H1 (cell line): ENCODE results near the gene BABAM2.

Experiments used
- CREB1 ChIP-seq: IDR thresholded peaks from 2 replicates; pipeline ENCODE4 v1.6.1; 2012; ENCODE audit warnings: inconsistent platforms
- EP300 ChIP-seq, 2 experiments: IDR thresholded peaks; 1 replicate in 1 of 2; 2 replicates in 1 of 2; pipeline ENCODE4 v1.6.1; 2011 to 2012; ENCODE audit warnings: low read depth in 2 of 2, low read length in 2 of 2, mild to moderate bottlenecking in 2 of 2, borderline replicate concordance in 1 of 2, inconsistent platforms in 1 of 2, moderate library complexity in 1 of 2
- MAFK ChIP-seq: IDR thresholded peaks from 2 replicates; pipeline ENCODE4 v1.6.1; 2012; ENCODE audit warnings: low read depth, mild to moderate bottlenecking, improper control_type of control experiment, low read length
- POLR2A ChIP-seq, 2 experiments: IDR thresholded peaks; 1 replicate in 1 of 2; 2 replicates in 1 of 2; pipeline ENCODE4 v1.6.1; 2011; ENCODE audit warnings: low read depth in 2 of 2, low read length in 2 of 2, mild to moderate bottlenecking in 2 of 2; ENCODE audit errors: control extremely low read depth in 1 of 2
- TAF1 ChIP-seq: IDR thresholded peaks from 2 replicates; pipeline ENCODE4 v1.6.1; 2011; ENCODE audit warnings: mild to moderate bottlenecking, low read depth, low read length
- TAF7 ChIP-seq: optimal IDR thresholded peaks from 2 replicates; pipeline ENCODE3; 2011; ENCODE audit warnings: low read depth, mild to moderate bottlenecking, inconsistent platforms, low read length, moderate library complexity, borderline replicate concordance
- TCF12 ChIP-seq: IDR thresholded peaks from 2 replicates; pipeline ENCODE4 v1.6.1; 2011; ENCODE audit warnings: low read depth, mild to moderate bottlenecking, low read length
- USF2 ChIP-seq: IDR thresholded peaks from 2 replicates; pipeline ENCODE4 v1.6.1; 2011; ENCODE audit warnings: low read length, improper control_type of control experiment
- TF ChIP-seq, protein P1 (sequence below): IDR thresholded peaks from 2 replicates; pipeline ENCODE4 v1.6.1; 2012; ENCODE audit warnings: inconsistent platforms
- TF ChIP-seq, protein P2 (sequence below), 3 experiments: IDR thresholded peaks; 1 replicate in 2 of 3; 2 replicates in 1 of 3; pipeline versions ENCODE4 v1.5.1 to v1.6.1; 2011; ENCODE audit warnings: low read length in 3 of 3, mild to moderate bottlenecking in 3 of 3, inconsistent platforms in 2 of 3, low read depth in 1 of 3, moderate library complexity in 1 of 3; ENCODE audit not compliant: insufficient read depth in 1 of 3; ENCODE audit errors: control extremely low read depth in 1 of 3
- TF ChIP-seq, protein P3 (sequence below): IDR thresholded peaks from 2 replicates; pipeline ENCODE4 v1.6.1; 2011; ENCODE audit warnings: low read depth, mild to moderate bottlenecking, low read length; ENCODE audit not compliant: insufficient read depth

DNA sequence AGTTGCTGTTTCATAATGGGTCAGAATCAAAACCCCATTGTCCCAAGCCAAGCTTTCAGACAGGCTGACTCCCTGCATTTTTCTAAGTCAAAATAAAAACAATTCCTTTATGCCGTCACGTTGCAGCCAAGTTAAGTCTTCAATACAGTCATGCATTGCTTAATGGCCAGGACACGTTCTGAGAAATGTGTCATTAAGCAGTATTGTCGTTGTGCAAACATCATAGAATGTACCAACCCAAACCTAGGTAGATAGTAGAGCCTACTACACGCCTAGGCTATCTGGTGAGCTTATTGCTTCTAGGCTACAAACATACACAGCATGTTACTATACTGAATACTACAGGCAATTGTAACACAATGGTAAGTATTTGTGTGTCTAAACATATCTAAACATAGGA lies 341.8 kb downstream of the BABAM2 start:
- TF ChIP-seq, protein P1, sequence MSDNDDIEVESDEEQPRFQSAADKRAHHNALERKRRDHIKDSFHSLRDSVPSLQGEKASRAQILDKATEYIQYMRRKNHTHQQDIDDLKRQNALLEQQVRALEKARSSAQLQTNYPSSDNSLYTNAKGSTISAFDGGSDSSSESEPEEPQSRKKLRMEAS = no peak
- TF ChIP-seq, protein P2, sequence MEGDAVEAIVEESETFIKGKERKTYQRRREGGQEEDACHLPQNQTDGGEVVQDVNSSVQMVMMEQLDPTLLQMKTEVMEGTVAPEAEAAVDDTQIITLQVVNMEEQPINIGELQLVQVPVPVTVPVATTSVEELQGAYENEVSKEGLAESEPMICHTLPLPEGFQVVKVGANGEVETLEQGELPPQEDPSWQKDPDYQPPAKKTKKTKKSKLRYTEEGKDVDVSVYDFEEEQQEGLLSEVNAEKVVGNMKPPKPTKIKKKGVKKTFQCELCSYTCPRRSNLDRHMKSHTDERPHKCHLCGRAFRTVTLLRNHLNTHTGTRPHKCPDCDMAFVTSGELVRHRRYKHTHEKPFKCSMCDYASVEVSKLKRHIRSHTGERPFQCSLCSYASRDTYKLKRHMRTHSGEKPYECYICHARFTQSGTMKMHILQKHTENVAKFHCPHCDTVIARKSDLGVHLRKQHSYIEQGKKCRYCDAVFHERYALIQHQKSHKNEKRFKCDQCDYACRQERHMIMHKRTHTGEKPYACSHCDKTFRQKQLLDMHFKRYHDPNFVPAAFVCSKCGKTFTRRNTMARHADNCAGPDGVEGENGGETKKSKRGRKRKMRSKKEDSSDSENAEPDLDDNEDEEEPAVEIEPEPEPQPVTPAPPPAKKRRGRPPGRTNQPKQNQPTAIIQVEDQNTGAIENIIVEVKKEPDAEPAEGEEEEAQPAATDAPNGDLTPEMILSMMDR (IDR thresholded peaks at IDR 0.05; ENCODE audit: control extremely low read depth in 1 of 3, insufficient read depth in 1 of 3, low read depth in 1 of 3, low read length in 3 of 3) = no peak
- TF ChIP-seq EP300 (IDR thresholded peaks at IDR 0.05; ENCODE audit: borderline replicate concordance in 1 of 2, low read depth in 2 of 2, low read length in 2 of 2) (no peak), TAF1 (no peak), TCF12 (no peak), CREB1 (no peak), POLR2A (IDR thresholded peaks at IDR 0.05; ENCODE audit: control extremely low read depth in 1 of 2, low read depth in 2 of 2, low read length in 2 of 2) (no peak), TAF7 (no peak), USF2 (no peak), MAFK (no peak)
- TF ChIP-seq, protein P3, sequence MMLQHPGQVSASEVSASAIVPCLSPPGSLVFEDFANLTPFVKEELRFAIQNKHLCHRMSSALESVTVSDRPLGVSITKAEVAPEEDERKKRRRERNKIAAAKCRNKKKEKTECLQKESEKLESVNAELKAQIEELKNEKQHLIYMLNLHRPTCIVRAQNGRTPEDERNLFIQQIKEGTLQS = no peak
